ENCODE results near the gene SLC25A30.

- TF ChIP-seq, protein P1, sequence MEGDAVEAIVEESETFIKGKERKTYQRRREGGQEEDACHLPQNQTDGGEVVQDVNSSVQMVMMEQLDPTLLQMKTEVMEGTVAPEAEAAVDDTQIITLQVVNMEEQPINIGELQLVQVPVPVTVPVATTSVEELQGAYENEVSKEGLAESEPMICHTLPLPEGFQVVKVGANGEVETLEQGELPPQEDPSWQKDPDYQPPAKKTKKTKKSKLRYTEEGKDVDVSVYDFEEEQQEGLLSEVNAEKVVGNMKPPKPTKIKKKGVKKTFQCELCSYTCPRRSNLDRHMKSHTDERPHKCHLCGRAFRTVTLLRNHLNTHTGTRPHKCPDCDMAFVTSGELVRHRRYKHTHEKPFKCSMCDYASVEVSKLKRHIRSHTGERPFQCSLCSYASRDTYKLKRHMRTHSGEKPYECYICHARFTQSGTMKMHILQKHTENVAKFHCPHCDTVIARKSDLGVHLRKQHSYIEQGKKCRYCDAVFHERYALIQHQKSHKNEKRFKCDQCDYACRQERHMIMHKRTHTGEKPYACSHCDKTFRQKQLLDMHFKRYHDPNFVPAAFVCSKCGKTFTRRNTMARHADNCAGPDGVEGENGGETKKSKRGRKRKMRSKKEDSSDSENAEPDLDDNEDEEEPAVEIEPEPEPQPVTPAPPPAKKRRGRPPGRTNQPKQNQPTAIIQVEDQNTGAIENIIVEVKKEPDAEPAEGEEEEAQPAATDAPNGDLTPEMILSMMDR (IDR thresholded peaks at IDR 0.05; ENCODE audit: low read length) = no peak
- TF ChIP-seq EZH2 (optimal IDR thresholded peaks at IDR 0.05; ENCODE audit: low read depth, low read length) (no peak), EZH2phosphoT487 (IDR thresholded peaks at IDR 0.05; ENCODE audit: low read length) (no peak)
These were observed 50.8 kb downstream of the SLC25A30 start for GRCh38 chr13:45367358-45367757.

All from MM.1S (cell line).